ENCODE measurements around the gene MED9. TPM values are rescaled to one million over a fixed set of nuclear protein-coding genes. Genes with fewer than 3 reads are reported as not detected.

Gene MED9
- total and polyA plus RNA-seq, 4 donors, result 10.8 to 15.4 (median 13.3) TPM

DNA sequence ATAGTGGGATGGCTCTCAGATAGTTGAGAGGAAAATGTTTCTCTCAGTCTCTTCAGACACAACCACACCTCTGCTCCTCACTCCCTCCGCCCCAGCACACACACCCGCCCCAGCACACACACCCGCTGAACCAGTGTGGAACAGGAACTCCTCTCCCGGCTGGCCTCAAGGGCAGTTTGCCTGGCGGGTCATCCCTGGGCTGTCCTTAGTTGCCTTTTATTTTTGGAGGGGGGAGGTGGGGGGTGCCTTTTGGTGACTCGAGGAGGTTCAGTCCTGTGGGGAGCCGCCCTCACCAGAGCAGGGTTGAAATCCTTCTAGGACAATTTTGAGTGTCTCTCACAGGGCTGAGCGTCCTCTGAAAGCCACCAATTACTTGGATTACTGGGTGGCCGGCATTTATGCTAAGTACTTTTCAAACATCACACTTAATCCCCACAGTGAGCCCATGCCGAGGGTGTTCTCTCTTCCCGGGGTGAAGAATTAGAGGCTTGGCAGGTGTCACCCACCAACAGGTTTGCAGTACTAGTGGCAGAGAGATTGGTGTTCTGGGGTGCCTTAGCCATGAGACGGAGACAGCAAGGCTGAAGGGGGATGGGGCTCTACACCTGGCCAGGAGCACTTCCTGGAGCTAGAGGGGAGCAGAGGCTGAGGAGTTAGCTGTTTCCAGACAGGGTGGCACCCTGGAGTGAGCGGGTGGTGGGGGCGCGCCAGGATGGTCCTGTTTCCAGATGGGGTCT lies 16.6 kb downstream of the MED9 start:
- peak overlapping the region in 1 of 2 donors; percentile 57 for H3K27ac ChIP-seq (ENCODE audit: low read depth in 1 of 2, low read length in 1 of 2)
- peaks cover 0 to 6% (median 0%) of the 10 kb centered on the region in 3 donors for H3K27me3 ChIP-seq (ENCODE audit: control insufficient read depth in 3 of 3, insufficient read depth in 3 of 3, low read length in 2 of 3)
- peaks cover 5 to 27% (median 10%) of the 10 kb centered on the region in 4 donors for H3K36me3 ChIP-seq (ENCODE audit: control insufficient read depth in 4 of 4, insufficient read depth in 4 of 4, low read length in 4 of 4)
- no peak for DNase-seq
- WGBS, 2 donors, result 78 to 81% methylated on average over 15 of the region's 15 CpGs
- no peak overlapping the region for H3K9ac ChIP-seq (ENCODE audit: insufficient read depth in 1 of 2, low read length in 2 of 2)
- no peak overlapping the region for H3K4me3 ChIP-seq
- ATAC-seq (ENCODE audit: insufficient read depth, low FRiP score), result no peak
- TF ChIP-seq, protein P1, sequence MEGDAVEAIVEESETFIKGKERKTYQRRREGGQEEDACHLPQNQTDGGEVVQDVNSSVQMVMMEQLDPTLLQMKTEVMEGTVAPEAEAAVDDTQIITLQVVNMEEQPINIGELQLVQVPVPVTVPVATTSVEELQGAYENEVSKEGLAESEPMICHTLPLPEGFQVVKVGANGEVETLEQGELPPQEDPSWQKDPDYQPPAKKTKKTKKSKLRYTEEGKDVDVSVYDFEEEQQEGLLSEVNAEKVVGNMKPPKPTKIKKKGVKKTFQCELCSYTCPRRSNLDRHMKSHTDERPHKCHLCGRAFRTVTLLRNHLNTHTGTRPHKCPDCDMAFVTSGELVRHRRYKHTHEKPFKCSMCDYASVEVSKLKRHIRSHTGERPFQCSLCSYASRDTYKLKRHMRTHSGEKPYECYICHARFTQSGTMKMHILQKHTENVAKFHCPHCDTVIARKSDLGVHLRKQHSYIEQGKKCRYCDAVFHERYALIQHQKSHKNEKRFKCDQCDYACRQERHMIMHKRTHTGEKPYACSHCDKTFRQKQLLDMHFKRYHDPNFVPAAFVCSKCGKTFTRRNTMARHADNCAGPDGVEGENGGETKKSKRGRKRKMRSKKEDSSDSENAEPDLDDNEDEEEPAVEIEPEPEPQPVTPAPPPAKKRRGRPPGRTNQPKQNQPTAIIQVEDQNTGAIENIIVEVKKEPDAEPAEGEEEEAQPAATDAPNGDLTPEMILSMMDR (IDR thresholded peaks at IDR 0.05; ENCODE audit: control extremely low read depth, extremely low read depth), result no peak
- H3K4me1 ChIP-seq (ENCODE audit: control insufficient read depth in 5 of 5, insufficient read depth in 5 of 5, low read length in 5 of 5), result peaks cover 0 to 9% (median 0%) of the 10 kb centered on the region in 5 donors
- H3K9me3 ChIP-seq (ENCODE audit: control insufficient read depth in 4 of 4, insufficient read depth in 3 of 4, low read length in 3 of 4), result no peaks in the 10 kb centered on the region

DNA sequence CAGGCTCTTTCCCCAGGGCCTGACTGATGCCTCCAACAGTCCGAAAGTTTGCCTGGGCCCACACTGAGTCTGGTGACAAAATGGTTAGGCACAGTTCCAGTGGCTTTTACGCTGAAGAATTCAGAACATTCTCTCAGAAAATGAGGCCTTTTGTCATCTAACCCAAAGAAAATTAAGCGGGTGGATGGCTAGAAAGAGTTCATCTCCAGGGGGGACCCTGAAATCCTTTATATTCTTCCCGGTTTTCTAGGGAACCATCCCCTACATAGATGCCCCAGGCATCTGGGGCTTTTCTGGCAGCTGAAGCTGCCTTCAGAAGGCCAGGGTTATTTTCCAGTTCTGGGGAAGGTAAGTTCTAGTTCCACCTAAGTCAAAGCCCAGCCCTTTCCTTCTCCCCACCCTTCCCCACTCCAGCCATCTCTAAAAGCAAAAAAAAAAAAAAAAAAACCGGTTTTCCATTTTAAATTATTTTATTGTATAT lies 17.2 kb downstream of the MED9 start:
- WGBS, 2 donors, result 84 to 88% methylated on average over 5 of the region's 5 CpGs
- Histone ChIP-seq H3K27me3 (ENCODE audit: control insufficient read depth in 3 of 3, insufficient read depth in 3 of 3, low read length in 2 of 3) (peaks cover 0 to 6% (median 0%) of the 10 kb centered on the region in 3 donors), H3K27ac (ENCODE audit: low read depth in 1 of 2, low read length in 1 of 2) (peak overlapping the region in 1 of 2 donors; percentile 57), H3K9me3 (ENCODE audit: control insufficient read depth in 4 of 4, insufficient read depth in 3 of 4, low read length in 3 of 4) (no peaks in the 10 kb centered on the region), H3K4me3 (no peak overlapping the region), H3K4me1 (ENCODE audit: control insufficient read depth in 5 of 5, insufficient read depth in 5 of 5, low read length in 5 of 5) (peaks cover 0 to 9% (median 0%) of the 10 kb centered on the region in 5 donors), H3K36me3 (ENCODE audit: control insufficient read depth in 4 of 4, insufficient read depth in 4 of 4, low read length in 4 of 4) (peaks cover 5 to 24% (median 10%) of the 10 kb centered on the region in 4 donors), H3K9ac (ENCODE audit: insufficient read depth in 1 of 2, low read length in 2 of 2) (no peak overlapping the region)
- no peak for ATAC-seq (ENCODE audit: insufficient read depth, low FRiP score)
- TF ChIP-seq, protein P1 (IDR thresholded peaks at IDR 0.05; ENCODE audit: control extremely low read depth, extremely low read depth), result no peak
- DNase-seq, result peak in 1 of 3 donors; percentile 10

- 43 to 59% methylated on average over 14 of the region's 14 CpGs for WGBS, 2 donors
- DNase-seq (no peak), ATAC-seq (ENCODE audit: insufficient read depth, low FRiP score) (no peak)
- no peaks in the 10 kb centered on the region for H3K9me3 ChIP-seq (ENCODE audit: control insufficient read depth in 4 of 4, insufficient read depth in 3 of 4, low read length in 3 of 4)
- TF ChIP-seq, protein P1 (IDR thresholded peaks at IDR 0.05; ENCODE audit: control extremely low read depth, extremely low read depth), result no peak
- peak overlapping the region; percentile 10 for H3K4me3 ChIP-seq
- no peak overlapping the region for H3K9ac ChIP-seq (ENCODE audit: insufficient read depth in 1 of 2, low read length in 2 of 2)
- peaks cover 5 to 23% (median 10%) of the 10 kb centered on the region in 4 donors for H3K36me3 ChIP-seq (ENCODE audit: control insufficient read depth in 4 of 4, insufficient read depth in 4 of 4, low read length in 4 of 4)
- H3K27ac ChIP-seq (ENCODE audit: low read depth in 1 of 2, low read length in 1 of 2), result no peak overlapping the region
- peaks cover 0 to 9% (median 0%) of the 10 kb centered on the region in 5 donors for H3K4me1 ChIP-seq (ENCODE audit: control insufficient read depth in 5 of 5, insufficient read depth in 5 of 5, low read length in 5 of 5)
- peaks cover 0 to 6% (median 0%) of the 10 kb centered on the region in 3 donors for H3K27me3 ChIP-seq (ENCODE audit: control insufficient read depth in 3 of 3, insufficient read depth in 3 of 3, low read length in 2 of 3)
These were observed 17.7 kb downstream of the MED9 start for GRCh38 chr17:17494499-17494869.
